Coronary artery (tissue), 2 donors: ENCODE data around the gene KIF22.
"Not testable (repeated sequence)": the region's sequence is repeated elsewhere in the genome, so short reads cannot be mapped to it uniquely, and the experiment has no call there.

Source experiments
- DNase-seq: peaks from one replicate; pipeline ENCODE4 v3.0.0-alpha.2; 2017; ENCODE audit warnings: low spot score
- H3K27ac ChIP-seq, 2 donors: fragments of 200-600 bp; sonication (generic); one replicate each; pipeline ENCODE4 v1.5.1; 2016 to 2019
- H3K4me3 ChIP-seq: fragments of 200-600 bp; sonication (generic); 2 replicates; pipeline ENCODE4 v1.5.1; 2016; ENCODE audit warnings: mild to moderate bottlenecking, moderate library complexity
- CTCF ChIP-seq: fragments of 200-600 bp; sonication (generic); IDR thresholded peaks from one replicate; pipeline ENCODE4 v1.5.1; 2019; ENCODE audit warnings: antibody characterized with exemption

Gene KIF22

GRCh38 chr16:29745853-29746345 lies 44.7 kb upstream of the KIF22 start, which contains the start of gene C16orf54:
TSS of gene C16orf54 (minus strand) at chr16:29745990. CDS start at chr16:29744951, 1,039 bp downstream.
- Histone ChIP-seq H3K4me3 (peak within 1 kb of the TSS; percentile 61), H3K27ac (peak within 1 kb of the TSS in 1 of 2 donors; percentile 16)
- DNase-seq: peak; percentile 79
- TF ChIP-seq CTCF: no peak

- not testable (repeated sequence) for DNase-seq, H3K27ac ChIP-seq, H3K4me3 ChIP-seq
These were observed 44.0 kb upstream of the KIF22 start for GRCh38 chr16:29746518-29746917.

- no peak for TF ChIP-seq CTCF
- H3K4me3 ChIP-seq: no peak overlapping the region
- no peak for DNase-seq
- H3K27ac ChIP-seq: no peak overlapping the region
These were observed 42.4 kb upstream of the KIF22 start for GRCh38 chr16:29747947-29748759.

GRCh38 chr16:29748760-29749149 lies 41.8 kb upstream of the KIF22 start:
- not testable (repeated sequence) for H3K27ac ChIP-seq, DNase-seq, H3K4me3 ChIP-seq

- TF ChIP-seq CTCF: no peak
- Histone ChIP-seq H3K27ac (no peak overlapping the region), H3K4me3 (no peak overlapping the region)
- DNase-seq: no peak
These were observed 37.0 kb upstream of the KIF22 start for GRCh38 chr16:29753516-29753915.

GRCh38 chr16:29756654-29757053 lies 33.9 kb upstream of the KIF22 start:
- no peak overlapping the region for H3K27ac ChIP-seq
- H3K4me3 ChIP-seq: no peak overlapping the region
- no peak for DNase-seq
- TF ChIP-seq CTCF: no peak

GRCh38 chr16:29757086-29757485 lies 33.5 kb upstream of the KIF22 start:
- H3K27ac ChIP-seq, DNase-seq: not testable (repeated sequence)

GRCh38 chr16:29757950-29758466 lies 32.5 kb upstream of the KIF22 start:
- no peak overlapping the region for H3K4me3 ChIP-seq
- peak overlapping the region in 1 of 2 donors; percentile 74 for H3K27ac ChIP-seq
- DNase-seq: no peak
- no peak for TF ChIP-seq CTCF

More at GRCh38 chr16:29757086-29757485, 33.5 kb upstream of the KIF22 start:
- H3K4me3 ChIP-seq: not testable (repeated sequence)
